Measurements from ENCODE around the gene GPRIN1.

DNA sequence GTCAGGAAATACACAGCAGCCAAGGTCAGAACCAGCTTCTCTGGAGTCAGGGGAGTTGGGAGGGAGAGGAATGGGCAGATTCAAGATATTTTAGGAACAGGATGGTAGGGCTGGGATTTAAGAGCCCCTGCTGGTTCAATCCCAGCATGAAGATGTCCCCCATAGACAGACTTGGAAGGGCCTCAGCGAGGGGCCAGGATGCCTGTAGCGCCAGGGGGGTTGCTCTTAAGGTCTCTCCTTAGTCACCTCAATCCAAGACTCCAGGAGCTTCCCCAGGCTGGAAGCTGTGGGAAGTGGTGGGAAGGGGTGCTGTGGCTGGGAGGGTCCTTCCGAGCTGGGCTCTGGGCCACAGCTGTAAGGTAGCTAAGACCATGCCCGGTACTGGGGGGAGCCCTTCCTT lies 29.3 kb upstream of the GPRIN1 start:
- TF ChIP-seq, protein P1, sequence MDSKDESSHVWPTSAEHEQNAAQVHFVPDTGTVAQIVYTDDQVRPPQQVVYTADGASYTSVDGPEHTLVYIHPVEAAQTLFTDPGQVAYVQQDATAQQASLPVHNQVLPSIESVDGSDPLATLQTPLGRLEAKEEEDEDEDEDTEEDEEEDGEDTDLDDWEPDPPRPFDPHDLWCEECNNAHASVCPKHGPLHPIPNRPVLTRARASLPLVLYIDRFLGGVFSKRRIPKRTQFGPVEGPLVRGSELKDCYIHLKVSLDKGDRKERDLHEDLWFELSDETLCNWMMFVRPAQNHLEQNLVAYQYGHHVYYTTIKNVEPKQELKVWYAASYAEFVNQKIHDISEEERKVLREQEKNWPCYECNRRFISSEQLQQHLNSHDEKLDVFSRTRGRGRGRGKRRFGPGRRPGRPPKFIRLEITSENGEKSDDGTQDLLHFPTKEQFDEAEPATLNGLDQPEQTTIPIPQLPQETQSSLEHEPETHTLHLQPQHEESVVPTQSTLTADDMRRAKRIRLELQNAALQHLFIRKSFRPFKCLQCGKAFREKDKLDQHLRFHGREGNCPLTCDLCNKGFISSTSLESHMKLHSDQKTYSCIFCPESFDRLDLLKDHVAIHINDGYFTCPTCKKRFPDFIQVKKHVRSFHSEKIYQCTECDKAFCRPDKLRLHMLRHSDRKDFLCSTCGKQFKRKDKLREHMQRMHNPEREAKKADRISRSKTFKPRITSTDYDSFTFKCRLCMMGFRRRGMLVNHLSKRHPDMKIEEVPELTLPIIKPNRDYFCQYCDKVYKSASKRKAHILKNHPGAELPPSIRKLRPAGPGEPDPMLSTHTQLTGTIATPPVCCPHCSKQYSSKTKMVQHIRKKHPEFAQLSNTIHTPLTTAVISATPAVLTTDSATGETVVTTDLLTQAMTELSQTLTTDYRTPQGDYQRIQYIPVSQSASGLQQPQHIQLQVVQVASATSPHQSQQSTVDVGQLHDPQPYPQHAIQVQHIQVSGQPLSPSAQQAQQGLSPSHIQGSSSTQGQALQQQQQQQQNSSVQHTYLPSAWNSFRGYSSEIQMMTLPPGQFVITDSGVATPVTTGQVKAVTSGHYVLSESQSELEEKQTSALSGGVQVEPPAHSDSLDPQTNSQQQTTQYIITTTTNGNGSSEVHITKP (tag by site-specific recombination; IDR thresholded peaks at IDR 0.05): no peak; the same call in 1 of the 2 replicates
- no peak for TF ChIP-seq ZNF423 (tag by site-specific recombination; IDR thresholded peaks at IDR 0.05)
- no peak for TF ChIP-seq SP7 (tag by site-specific recombination; IDR thresholded peaks at IDR 0.05)
- TF ChIP-seq, protein P2, sequence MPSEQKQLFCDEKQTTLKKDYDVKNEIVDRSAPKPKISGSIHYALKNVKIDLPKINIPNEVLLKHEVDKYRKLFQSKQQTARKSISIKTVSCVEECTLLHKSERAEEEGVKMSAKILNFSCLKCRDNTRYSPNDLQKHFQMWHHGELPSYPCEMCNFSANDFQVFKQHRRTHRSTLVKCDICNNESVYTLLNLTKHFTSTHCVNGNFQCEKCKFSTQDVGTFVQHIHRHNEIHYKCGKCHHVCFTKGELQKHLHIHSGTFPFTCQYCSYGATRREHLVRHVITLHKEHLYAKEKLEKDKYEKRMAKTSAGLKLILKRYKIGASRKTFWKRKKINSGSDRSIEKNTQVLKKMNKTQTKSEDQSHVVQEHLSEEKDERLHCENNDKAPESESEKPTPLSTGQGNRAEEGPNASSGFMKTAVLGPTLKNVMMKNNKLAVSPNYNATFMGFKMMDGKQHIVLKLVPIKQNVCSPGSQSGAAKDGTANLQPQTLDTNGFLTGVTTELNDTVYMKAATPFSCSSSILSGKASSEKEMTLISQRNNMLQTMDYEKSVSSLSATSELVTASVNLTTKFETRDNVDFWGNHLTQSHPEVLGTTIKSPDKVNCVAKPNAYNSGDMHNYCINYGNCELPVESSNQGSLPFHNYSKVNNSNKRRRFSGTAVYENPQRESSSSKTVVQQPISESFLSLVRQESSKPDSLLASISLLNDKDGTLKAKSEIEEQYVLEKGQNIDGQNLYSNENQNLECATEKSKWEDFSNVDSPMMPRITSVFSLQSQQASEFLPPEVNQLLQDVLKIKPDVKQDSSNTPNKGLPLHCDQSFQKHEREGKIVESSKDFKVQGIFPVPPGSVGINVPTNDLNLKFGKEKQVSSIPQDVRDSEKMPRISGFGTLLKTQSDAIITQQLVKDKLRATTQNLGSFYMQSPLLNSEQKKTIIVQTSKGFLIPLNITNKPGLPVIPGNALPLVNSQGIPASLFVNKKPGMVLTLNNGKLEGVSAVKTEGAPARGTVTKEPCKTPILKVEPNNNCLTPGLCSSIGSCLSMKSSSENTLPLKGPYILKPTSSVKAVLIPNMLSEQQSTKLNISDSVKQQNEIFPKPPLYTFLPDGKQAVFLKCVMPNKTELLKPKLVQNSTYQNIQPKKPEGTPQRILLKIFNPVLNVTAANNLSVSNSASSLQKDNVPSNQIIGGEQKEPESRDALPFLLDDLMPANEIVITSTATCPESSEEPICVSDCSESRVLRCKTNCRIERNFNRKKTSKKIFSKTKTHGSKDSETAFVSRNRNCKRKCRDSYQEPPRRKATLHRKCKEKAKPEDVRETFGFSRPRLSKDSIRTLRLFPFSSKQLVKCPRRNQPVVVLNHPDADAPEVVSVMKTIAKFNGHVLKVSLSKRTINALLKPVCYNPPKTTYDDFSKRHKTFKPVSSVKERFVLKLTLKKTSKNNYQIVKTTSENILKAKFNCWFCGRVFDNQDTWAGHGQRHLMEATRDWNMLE (tag by site-specific recombination; conservative IDR thresholded peaks at IDR 0.05; ENCODE audit: low read depth): no peak
- TF ChIP-seq ZNF174 (tag by site-specific recombination; IDR thresholded peaks at IDR 0.05): no peak
- TF ChIP-seq ZNF416 (tag by site-specific recombination; IDR thresholded peaks at IDR 0.05): no peak
- no peak for TF ChIP-seq ZNF600 (tag by site-specific recombination; IDR thresholded peaks at IDR 0.05)
- TF ChIP-seq, protein P3, sequence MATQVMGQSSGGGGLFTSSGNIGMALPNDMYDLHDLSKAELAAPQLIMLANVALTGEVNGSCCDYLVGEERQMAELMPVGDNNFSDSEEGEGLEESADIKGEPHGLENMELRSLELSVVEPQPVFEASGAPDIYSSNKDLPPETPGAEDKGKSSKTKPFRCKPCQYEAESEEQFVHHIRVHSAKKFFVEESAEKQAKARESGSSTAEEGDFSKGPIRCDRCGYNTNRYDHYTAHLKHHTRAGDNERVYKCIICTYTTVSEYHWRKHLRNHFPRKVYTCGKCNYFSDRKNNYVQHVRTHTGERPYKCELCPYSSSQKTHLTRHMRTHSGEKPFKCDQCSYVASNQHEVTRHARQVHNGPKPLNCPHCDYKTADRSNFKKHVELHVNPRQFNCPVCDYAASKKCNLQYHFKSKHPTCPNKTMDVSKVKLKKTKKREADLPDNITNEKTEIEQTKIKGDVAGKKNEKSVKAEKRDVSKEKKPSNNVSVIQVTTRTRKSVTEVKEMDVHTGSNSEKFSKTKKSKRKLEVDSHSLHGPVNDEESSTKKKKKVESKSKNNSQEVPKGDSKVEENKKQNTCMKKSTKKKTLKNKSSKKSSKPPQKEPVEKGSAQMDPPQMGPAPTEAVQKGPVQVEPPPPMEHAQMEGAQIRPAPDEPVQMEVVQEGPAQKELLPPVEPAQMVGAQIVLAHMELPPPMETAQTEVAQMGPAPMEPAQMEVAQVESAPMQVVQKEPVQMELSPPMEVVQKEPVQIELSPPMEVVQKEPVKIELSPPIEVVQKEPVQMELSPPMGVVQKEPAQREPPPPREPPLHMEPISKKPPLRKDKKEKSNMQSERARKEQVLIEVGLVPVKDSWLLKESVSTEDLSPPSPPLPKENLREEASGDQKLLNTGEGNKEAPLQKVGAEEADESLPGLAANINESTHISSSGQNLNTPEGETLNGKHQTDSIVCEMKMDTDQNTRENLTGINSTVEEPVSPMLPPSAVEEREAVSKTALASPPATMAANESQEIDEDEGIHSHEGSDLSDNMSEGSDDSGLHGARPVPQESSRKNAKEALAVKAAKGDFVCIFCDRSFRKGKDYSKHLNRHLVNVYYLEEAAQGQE (tag by site-specific recombination; IDR thresholded peaks at IDR 0.05): no peak
- no peak for TF ChIP-seq ZNF626 (tag by site-specific recombination; IDR thresholded peaks at IDR 0.05)
- TF ChIP-seq ZNF121 (tag by site-specific recombination; IDR thresholded peaks at IDR 0.05): no peak
- no peak for TF ChIP-seq BCL11A (tag by site-specific recombination; IDR thresholded peaks at IDR 0.05; ENCODE audit: low read depth)
